H1 (cell line): ENCODE measurements around the gene ADGRL2. TPM values are rescaled to one million over a fixed set of nuclear protein-coding genes. Genes with fewer than 3 reads are reported as not detected.

ENCODE experiments used
- CTCF ChIA-PET: fragments of 300-600 bp; sonication (Branson Sonifier 250); formaldehyde crosslinking; loops from one replicate; lab custom pipeline; 2021; ENCODE audit not compliant: partially characterized antibody; lab: Charles Lee
- POLR2A ChIA-PET: fragments of 300-600 bp; sonication (Branson Sonifier 250); formaldehyde crosslinking; loops from one replicate; lab custom pipeline; 2021; ENCODE audit warnings: inconsistent platforms; ENCODE audit not compliant: partially characterized antibody; lab: Charles Lee
- DNase-seq, 2 experiments: peaks; one replicate each; pipeline versions ENCODE4 v3.0.0 to v3.0.0-alpha.2; 2010 to 2022; ENCODE audit warnings: low spot score in 2 of 2, low read depth in 1 of 2, mixed read lengths in 1 of 2
- FAIRE-seq: peaks from 2 replicates; lab custom pipeline; 2011; peaks lifted over from hg19 to GRCh38; lab: Jason Lieb, UNC
- H2AFZ ChIP-seq: 2 replicates; pipeline ENCODE4 v1.8.1; 2012; ENCODE audit warnings: low read length, inconsistent platforms
- H2AK5ac ChIP-seq: 2 replicates; pipeline ENCODE4 v1.6.1; 2013; ENCODE audit warnings: low read depth, low read length
- H2BK120ac ChIP-seq: replicated peaks from 2 replicates; pipeline ENCODE3; 2013; ENCODE audit warnings: low read depth, low read length, inconsistent platforms
- H2BK12ac ChIP-seq: 2 replicates; pipeline ENCODE4 v1.6.1; 2013; ENCODE audit warnings: low read depth, low read length
- H2BK15ac ChIP-seq: 2 replicates; pipeline ENCODE4 v1.6.1; 2013; ENCODE audit warnings: low read length
- H2BK20ac ChIP-seq: 2 replicates; pipeline ENCODE4 v1.6.1; 2013; ENCODE audit warnings: low read length
- H2BK5ac ChIP-seq: 2 replicates; pipeline ENCODE4 v1.6.1; 2013; ENCODE audit warnings: low read depth, low read length
- H3K14ac ChIP-seq: 2 replicates; pipeline ENCODE4 v1.6.1; 2013; ENCODE audit warnings: inconsistent platforms; ENCODE audit not compliant: insufficient read length
- H3K18ac ChIP-seq: 2 replicates; pipeline ENCODE4 v1.6.1; 2013; ENCODE audit warnings: low read length; ENCODE audit errors: extremely low read depth
- H3K23ac ChIP-seq: 2 replicates; pipeline ENCODE4 v1.6.1; 2013; ENCODE audit warnings: inconsistent platforms; ENCODE audit not compliant: insufficient read length
- H3K23me2 ChIP-seq: 2 replicates; pipeline ENCODE4 v1.6.1; 2013; ENCODE audit warnings: low read depth, low read length
- H3K27ac ChIP-seq: 2 replicates; pipeline ENCODE4 v1.6.1; 2011; ENCODE audit warnings: low read depth, low read length, inconsistent platforms
- H3K27me3 ChIP-seq, 4 experiments: replicated peaks in 1 of 4; 1 replicate in 1 of 4; 2 replicates in 3 of 4; pipeline versions ENCODE4 v1.6.1 to v1.8.1; 2011 to 2013; ENCODE audit warnings: low read length in 3 of 4, mild to moderate bottlenecking in 3 of 4, inconsistent platforms in 2 of 4, mixed read lengths in 2 of 4, moderate library complexity in 1 of 4; ENCODE audit not compliant: control insufficient read depth in 3 of 4, insufficient read depth in 3 of 4; ENCODE audit errors: extremely low read depth in 1 of 4
- H3K36me3 ChIP-seq, 4 experiments: 2 replicates each; pipeline versions ENCODE4 v1.6.1 to v1.8.1; 2011 to 2013; ENCODE audit warnings: mild to moderate bottlenecking in 4 of 4, low read length in 3 of 4, moderate library complexity in 2 of 4, control low read depth in 1 of 4, inconsistent platforms in 1 of 4; ENCODE audit not compliant: insufficient read depth in 4 of 4, control insufficient read depth in 2 of 4
- H3K4ac ChIP-seq: replicated peaks from 2 replicates; pipeline ENCODE3; 2013; ENCODE audit warnings: low read length, low read depth, mixed read lengths, inconsistent platforms; ENCODE audit not compliant: insufficient read length
- H3K4me1 ChIP-seq, 4 experiments: replicated peaks in 1 of 4; 1 replicate in 1 of 4; 2 replicates in 3 of 4; pipeline versions ENCODE4 v1.6.1 to v1.8.1; 2011 to 2013; ENCODE audit warnings: low read length in 3 of 4, inconsistent platforms in 2 of 4, mixed read lengths in 1 of 4; ENCODE audit not compliant: insufficient read depth in 4 of 4, control insufficient read depth in 3 of 4
- H3K4me2 ChIP-seq, 2 experiments: 2 replicates each; pipeline versions ENCODE4 v1.6.1 to v1.8.1; 2011 to 2013; ENCODE audit warnings: low read depth in 2 of 2, low read length in 2 of 2, control low read depth in 1 of 2, inconsistent platforms in 1 of 2, mild to moderate bottlenecking in 1 of 2; ENCODE audit not compliant: insufficient read depth in 1 of 2
- H3K4me3 ChIP-seq, 4 experiments: fragments of 200-600, 300-600 bp in 1 of 4; sonication (generic), shearing (Covaris generic), sonication (Bioruptor Twin) in 1 of 4; 2 replicates each; pipeline versions ENCODE4 v1.5.1 to v1.8.1; 2011 to 2016; ENCODE audit warnings: low read length in 4 of 4, low read depth in 3 of 4, control low read depth in 2 of 4, inconsistent platforms in 2 of 4, mild to moderate bottlenecking in 2 of 4, mixed read lengths in 1 of 4, moderate library complexity in 1 of 4; ENCODE audit not compliant: insufficient read depth in 2 of 4; ENCODE audit errors: extremely low read depth in 1 of 4
- H3K56ac ChIP-seq: replicated peaks from 2 replicates; pipeline ENCODE3; 2013; ENCODE audit warnings: low read depth, mild to moderate bottlenecking, mixed read lengths, low read length, inconsistent platforms; ENCODE audit not compliant: insufficient read length
- H3K79me1 ChIP-seq: 2 replicates; pipeline ENCODE4 v1.6.1; 2013; ENCODE audit warnings: low read depth, low read length, control low read depth
- H3K79me2 ChIP-seq, 2 experiments: 2 replicates each; pipeline versions ENCODE4 v1.6.1 to v1.8.1; 2012 to 2013; ENCODE audit warnings: low read length in 2 of 2, mild to moderate bottlenecking in 2 of 2, inconsistent platforms in 1 of 2; ENCODE audit not compliant: insufficient read depth in 2 of 2, control insufficient read depth in 1 of 2
- H3K9ac ChIP-seq, 4 experiments: replicated peaks in 1 of 4; 1 replicate in 1 of 4; 2 replicates in 3 of 4; pipeline versions ENCODE4 v1.6.1 to v1.8.1; 2011 to 2013; ENCODE audit warnings: low read depth in 3 of 4, low read length in 3 of 4, control low read depth in 2 of 4, mild to moderate bottlenecking in 2 of 4, moderate library complexity in 2 of 4, inconsistent platforms in 1 of 4; ENCODE audit errors: extremely low read depth in 1 of 4
- H3K9me3 ChIP-seq, 2 experiments: 2 replicates each; pipeline versions ENCODE4 v1.6.1 to v1.8.1; 2012 to 2013; ENCODE audit warnings: mild to moderate bottlenecking in 2 of 2, moderate library complexity in 2 of 2, control low read depth in 1 of 2, inconsistent platforms in 1 of 2, low read depth in 1 of 2, low read length in 1 of 2, mixed read lengths in 1 of 2; ENCODE audit not compliant: insufficient read depth in 2 of 2
- H4K20me1 ChIP-seq, 2 experiments: replicated peaks in 1 of 2; 2 replicates each; pipeline versions ENCODE3 to v1.8.1; 2011 to 2013; ENCODE audit warnings: inconsistent platforms in 2 of 2, low read length in 2 of 2, mild to moderate bottlenecking in 1 of 2; ENCODE audit not compliant: insufficient read depth in 2 of 2, control insufficient read depth in 1 of 2
- H4K5ac ChIP-seq: 2 replicates; pipeline ENCODE4 v1.6.1; 2013; ENCODE audit warnings: low read length, low read depth, mixed read lengths, inconsistent platforms; ENCODE audit not compliant: insufficient read length
- H4K8ac ChIP-seq: 2 replicates; pipeline ENCODE4 v1.8.0; 2013; ENCODE audit warnings: mild to moderate bottlenecking, moderate library complexity, low read length, inconsistent platforms; ENCODE audit not compliant: insufficient read depth; ENCODE audit errors: extremely low read depth
- H4K91ac ChIP-seq: replicated peaks from 2 replicates; pipeline ENCODE3; 2013; ENCODE audit warnings: low read length, mixed read lengths, inconsistent platforms; ENCODE audit not compliant: insufficient read length
- ASH2L ChIP-seq: fragments of 200-600, 300-600 bp; sonication (generic); IDR thresholded peaks from one replicate; pipeline ENCODE4 v1.7.1; 2017; ENCODE audit warnings: low read length
- ATF2 ChIP-seq: IDR thresholded peaks from 2 replicates; pipeline ENCODE4 v1.6.1; 2012; ENCODE audit warnings: low read length, inconsistent platforms
- ATF3 ChIP-seq: IDR thresholded peaks from 2 replicates; pipeline ENCODE4 v1.6.1; 2011; ENCODE audit warnings: low read depth, mild to moderate bottlenecking, low read length; ENCODE audit not compliant: insufficient read depth
- CHD2 ChIP-seq: IDR thresholded peaks from 2 replicates; pipeline ENCODE4 v1.6.1; 2012; ENCODE audit warnings: low read length, improper control_type of control experiment
- CREB1 ChIP-seq: IDR thresholded peaks from 2 replicates; pipeline ENCODE4 v1.6.1; 2012; ENCODE audit warnings: inconsistent platforms
- CTBP2 ChIP-seq: IDR thresholded peaks from 2 replicates; pipeline ENCODE4 v1.7.0; 2011; ENCODE audit warnings: borderline replicate concordance, mild to moderate bottlenecking, moderate library complexity, mixed read lengths, low read length; ENCODE audit not compliant: insufficient read depth, insufficient read length
- JUN ChIP-seq: IDR thresholded peaks from 2 replicates; pipeline ENCODE4 v1.6.1; 2011; ENCODE audit warnings: low read depth, mild to moderate bottlenecking, improper control_type of control experiment, low read length
- PHF8 ChIP-seq: fragments of 200-600 bp; sonication (generic); conservative IDR thresholded peaks from 2 replicates; pipeline ENCODE4 v1.7.1; 2012; ENCODE audit warnings: low read depth, mild to moderate bottlenecking, inconsistent platforms, low read length, moderate library complexity
- RAD21 ChIP-seq, 2 experiments: IDR thresholded peaks in 1 of 2; conservative IDR thresholded peaks in 1 of 2; 2 replicates each; pipeline ENCODE4 v1.6.1; 2011; ENCODE audit warnings: low read depth in 2 of 2, low read length in 2 of 2, improper control_type of control experiment in 1 of 2, inconsistent platforms in 1 of 2, mild to moderate bottlenecking in 1 of 2, moderate library complexity in 1 of 2
- SP1 ChIP-seq: IDR thresholded peaks from 2 replicates; pipeline ENCODE4 v1.6.1; 2011; ENCODE audit warnings: low read depth, low read length
- SP2 ChIP-seq: IDR thresholded peaks from 2 replicates; pipeline ENCODE4 v1.6.1; 2012; ENCODE audit warnings: mild to moderate bottlenecking, low read length, inconsistent platforms
- TEAD4 ChIP-seq: IDR thresholded peaks from 2 replicates; pipeline ENCODE4 v1.6.1; 2012; ENCODE audit warnings: low read depth, low read length, inconsistent platforms, mixed read lengths
- WGBS, 2 experiments: shearing (Covaris generic) in 1 of 2; methylation state at CpG; one replicate each; pipeline versions ENCODE4 v1.1.6 to v1.1.7; 2013 to 2015; ENCODE audit warnings: low lambda C conversion rate in 2 of 2, mixed read lengths in 2 of 2, inconsistent platforms in 1 of 2, low coverage in 1 of 2, missing lambda C conversion rate in 1 of 2; ENCODE audit not compliant: insufficient replicate concordance in 2 of 2, insufficient coverage in 1 of 2, insufficient read length in 1 of 2; ENCODE audit errors: extremely low coverage in 1 of 2, missing lambda C conversion rate in 1 of 2; 5-methylcytosine and 5-hydroxymethylcytosine counted together
- polyA plus RNA-seq, 7 experiments: library from polyadenylated mRNA; depleted of rRNA in 3 of 7; stranded (reverse) in 5 of 7; unstranded in 2 of 7; fragments of >200 nt in 5 of 7; fragments of 200-250 nt in 2 of 7; gene quantifications; 1 replicate in 5 of 7; 2 replicates in 1 of 7; 4 replicates in 1 of 7; pipeline versions ENCODE4 v1.2.1 to v1.2.3, GENCODE V29; 2011 to 2013; ENCODE audit warnings: missing spikeins in 2 of 7, mixed read lengths in 2 of 7
- total RNA-seq: library from RNA; stranded (reverse); fragmentation: NEBNext Ultra II Directional; extraction: Animal tissue kit (Norgen Biotek cat#: 25700); gene quantifications from 2 replicates; pipeline ENCODE4 v1.2.1, GENCODE V29; 2021

Gene ADGRL2
- total and polyA plus RNA-seq, 2 of the 8 experiments (the other 6 are each of a cell fraction or from before 2014, with no cell fraction given) = 113 to 124 TPM

GRCh38 chr1:82032068-82032467 is 231.3 kb downstream of the ADGRL2 start:
- H3K36me3 ChIP-seq = no peaks in the 10 kb centered on the region
- TF ChIP-seq PHF8 = no peak
- TF ChIP-seq ATF2 = no peak
- TF ChIP-seq JUN = no peak
- no peak for TF ChIP-seq SP1
- no peak for TF ChIP-seq SP2
- TF ChIP-seq CREB1 = no peak
- TF ChIP-seq ATF3 = no peak
- TF ChIP-seq CTBP2 = no peak
- TF ChIP-seq ASH2L = no peak
- no peak for TF ChIP-seq CHD2
- TF ChIP-seq TEAD4 = no peak
- TF ChIP-seq RAD21 (IDR thresholded peaks at IDR 0.05 in 1 of 2, conservative IDR thresholded peaks at IDR 0.05 in 1 of 2; ENCODE audit: low read depth in 2 of 2, low read length in 2 of 2) = no peak
- TF ChIP-seq, all 59 proteins: peak for 0
- no peak overlapping the region for H2BK20ac ChIP-seq
- no peaks in the 10 kb centered on the region for H3K27me3 ChIP-seq
- WGBS, 2 experiments = 94% methylated on average over 2 of the region's 2 CpGs; no CpG with 5 or more reads in 1 of the 2 experiments
- H4K91ac ChIP-seq = no peak overlapping the region
- H3K79me1 ChIP-seq = no peaks in the 10 kb centered on the region
- no peak overlapping the region for H2BK15ac ChIP-seq
- DNase-seq (no peak), FAIRE-seq (no peak)
- H3K18ac ChIP-seq = no peak overlapping the region
- H3K4me3 ChIP-seq = no peak overlapping the region
- no peak overlapping the region for H3K4me2 ChIP-seq
- H3K14ac ChIP-seq = no peak overlapping the region
- H2BK12ac ChIP-seq = no peak overlapping the region
- H3K56ac ChIP-seq = no peak overlapping the region
- H2BK120ac ChIP-seq = no peak overlapping the region
- no peak overlapping the region for H3K4ac ChIP-seq
- H4K8ac ChIP-seq = no peak overlapping the region
- H2BK5ac ChIP-seq = no peak overlapping the region
- H3K23ac ChIP-seq = no peak overlapping the region
- no peaks in the 10 kb centered on the region for H3K4me1 ChIP-seq
- H3K27ac ChIP-seq = no peak overlapping the region
- no peaks in the 10 kb centered on the region for H3K23me2 ChIP-seq
- H2AK5ac ChIP-seq = no peak overlapping the region
- no peaks in the 10 kb centered on the region for H4K20me1 ChIP-seq
- CTCF ChIA-PET = no interaction called here
- no peak overlapping the region for H2AFZ ChIP-seq
- no peak overlapping the region for H3K9ac ChIP-seq
- H3K9me3 ChIP-seq = no peaks in the 10 kb centered on the region
- POLR2A ChIA-PET = no interaction called here
- no peak overlapping the region for H4K5ac ChIP-seq
- no peaks in the 10 kb centered on the region for H3K79me2 ChIP-seq
